LNCAP (cell line): ENCODE data around the gene REPIN1.

ENCODE experiments used
- TF ChIP-seq, protein P1 (sequence below): fragments of 450-650 bp; IDR thresholded peaks from 2 replicates; pipeline ENCODE4 v1.5.1; 2017; ENCODE audit warnings: mild to moderate bottlenecking

Gene REPIN1

DNA sequence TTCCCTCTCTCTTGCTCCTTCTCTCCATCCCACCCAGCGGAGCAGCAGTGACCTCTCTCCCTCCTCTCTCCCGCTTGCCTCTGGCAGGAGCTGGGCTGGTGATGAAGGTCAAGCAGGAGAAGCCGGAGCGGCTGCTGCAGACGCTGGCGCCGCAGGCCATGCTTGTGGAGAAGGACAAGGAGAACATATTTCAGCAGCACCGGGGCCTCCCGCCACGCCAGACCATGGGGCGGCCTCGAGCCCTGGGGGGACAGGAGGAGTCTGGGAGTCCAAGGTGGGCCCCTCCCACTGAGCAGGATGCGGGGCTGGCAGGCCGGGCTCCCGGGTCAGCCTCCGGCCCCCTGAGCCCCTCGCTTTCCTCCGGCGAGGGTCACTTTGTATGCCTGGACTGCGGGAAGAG, 27.8 kb downstream of the REPIN1 start:
- TF ChIP-seq, protein P1, sequence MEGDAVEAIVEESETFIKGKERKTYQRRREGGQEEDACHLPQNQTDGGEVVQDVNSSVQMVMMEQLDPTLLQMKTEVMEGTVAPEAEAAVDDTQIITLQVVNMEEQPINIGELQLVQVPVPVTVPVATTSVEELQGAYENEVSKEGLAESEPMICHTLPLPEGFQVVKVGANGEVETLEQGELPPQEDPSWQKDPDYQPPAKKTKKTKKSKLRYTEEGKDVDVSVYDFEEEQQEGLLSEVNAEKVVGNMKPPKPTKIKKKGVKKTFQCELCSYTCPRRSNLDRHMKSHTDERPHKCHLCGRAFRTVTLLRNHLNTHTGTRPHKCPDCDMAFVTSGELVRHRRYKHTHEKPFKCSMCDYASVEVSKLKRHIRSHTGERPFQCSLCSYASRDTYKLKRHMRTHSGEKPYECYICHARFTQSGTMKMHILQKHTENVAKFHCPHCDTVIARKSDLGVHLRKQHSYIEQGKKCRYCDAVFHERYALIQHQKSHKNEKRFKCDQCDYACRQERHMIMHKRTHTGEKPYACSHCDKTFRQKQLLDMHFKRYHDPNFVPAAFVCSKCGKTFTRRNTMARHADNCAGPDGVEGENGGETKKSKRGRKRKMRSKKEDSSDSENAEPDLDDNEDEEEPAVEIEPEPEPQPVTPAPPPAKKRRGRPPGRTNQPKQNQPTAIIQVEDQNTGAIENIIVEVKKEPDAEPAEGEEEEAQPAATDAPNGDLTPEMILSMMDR, result no peak

DNA sequence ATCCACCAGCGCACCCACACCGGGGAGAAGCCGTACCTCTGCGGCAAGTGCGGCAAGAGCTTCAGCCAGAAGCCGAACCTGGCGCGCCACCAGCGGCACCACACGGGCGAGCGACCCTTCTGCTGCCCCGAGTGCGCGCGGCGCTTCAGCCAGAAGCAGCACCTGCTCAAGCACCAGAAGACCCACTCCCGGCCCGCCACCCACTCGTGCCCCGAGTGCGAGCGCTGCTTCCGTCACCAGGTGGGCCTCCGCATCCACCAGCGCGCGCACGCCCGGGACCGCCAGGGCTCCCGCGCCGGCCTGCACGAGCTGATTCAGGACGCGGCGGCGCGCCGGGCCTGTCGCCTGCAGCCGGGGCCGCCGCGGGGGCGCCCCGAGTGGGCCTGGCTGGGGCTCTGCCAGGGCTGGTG, 28.2 kb downstream of the REPIN1 start:
- TF ChIP-seq, protein P1, result no peak

DNA sequence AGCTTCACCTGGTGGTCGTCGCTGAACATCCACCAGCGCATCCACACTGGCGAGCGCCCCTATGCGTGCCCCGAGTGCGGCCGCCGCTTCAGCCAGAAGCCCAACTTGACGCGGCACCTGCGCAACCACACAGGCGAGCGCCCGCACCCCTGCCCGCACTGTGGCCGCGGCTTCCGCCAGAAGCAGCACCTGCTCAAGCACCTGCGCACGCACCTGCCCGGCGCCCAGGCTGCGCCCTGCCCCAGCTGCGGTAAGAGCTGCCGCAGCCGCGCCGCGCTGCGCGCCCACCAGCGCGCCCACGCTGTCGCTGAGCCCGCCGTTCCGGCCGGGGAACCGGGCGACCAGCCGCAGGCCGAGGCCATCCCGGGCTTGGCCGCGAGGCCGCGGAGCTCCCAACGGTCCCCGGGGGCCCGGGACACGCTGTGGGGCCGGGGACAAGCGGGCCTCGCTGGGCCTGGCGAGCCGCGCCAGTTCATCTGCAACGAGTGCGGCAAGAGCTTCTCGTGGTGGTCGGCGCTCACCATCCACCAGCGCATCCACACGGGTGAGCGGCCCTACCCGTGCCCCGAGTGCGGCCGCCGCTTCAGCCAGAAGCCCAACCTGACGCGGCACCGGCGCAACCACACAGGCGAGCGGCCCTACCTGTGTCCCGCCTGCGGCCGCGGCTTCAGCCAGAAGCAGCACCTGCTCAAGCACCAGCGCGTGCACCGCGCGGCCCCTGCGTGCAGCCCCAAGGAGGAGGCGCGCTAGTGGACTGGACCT, 28.9 kb downstream of the REPIN1 start:
- TF ChIP-seq, protein P1, result no peak

DNA sequence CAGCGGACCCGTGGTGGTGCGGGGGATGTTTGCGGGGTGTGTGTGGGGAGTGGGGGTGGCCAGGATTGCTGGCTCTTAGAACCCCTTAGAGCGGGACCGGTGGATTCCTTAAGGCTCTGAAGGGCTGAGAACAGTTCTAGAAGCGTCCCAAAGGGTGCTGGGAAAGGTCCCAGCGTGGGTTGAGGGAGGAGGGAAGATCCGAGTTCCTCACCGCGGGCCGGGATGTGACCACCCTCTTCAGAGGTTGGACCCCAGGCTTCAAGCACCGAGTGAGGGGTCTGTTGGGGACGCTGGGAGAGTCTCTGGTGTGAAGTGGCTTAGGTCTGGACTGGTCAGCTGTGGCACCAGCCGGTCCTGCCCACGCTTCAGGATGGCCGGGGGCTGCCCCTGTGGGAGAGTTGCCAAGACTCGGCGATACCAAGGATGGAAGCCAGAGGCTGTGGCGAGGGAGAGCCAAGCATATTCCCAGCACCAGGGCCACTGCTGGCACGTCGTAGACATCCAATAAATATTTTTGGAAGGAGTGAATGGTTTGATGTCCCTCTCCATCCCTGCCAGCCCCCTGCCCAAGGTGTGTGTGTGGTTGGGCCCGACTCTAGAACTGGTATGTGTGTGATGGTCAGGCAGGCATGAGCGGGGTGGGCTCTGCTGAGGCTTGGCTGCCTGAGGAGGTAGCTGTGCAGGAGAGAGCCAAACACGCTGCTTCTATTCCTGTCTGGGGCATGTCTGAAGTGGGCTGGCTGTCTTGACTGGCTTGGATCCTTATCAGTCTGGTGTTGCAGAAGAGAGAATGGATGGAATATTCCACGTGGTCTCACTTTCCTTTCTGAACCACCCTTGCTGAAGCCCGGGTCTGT, 29.7 kb downstream of the REPIN1 start:
- TF ChIP-seq, protein P1, result no peak

DNA sequence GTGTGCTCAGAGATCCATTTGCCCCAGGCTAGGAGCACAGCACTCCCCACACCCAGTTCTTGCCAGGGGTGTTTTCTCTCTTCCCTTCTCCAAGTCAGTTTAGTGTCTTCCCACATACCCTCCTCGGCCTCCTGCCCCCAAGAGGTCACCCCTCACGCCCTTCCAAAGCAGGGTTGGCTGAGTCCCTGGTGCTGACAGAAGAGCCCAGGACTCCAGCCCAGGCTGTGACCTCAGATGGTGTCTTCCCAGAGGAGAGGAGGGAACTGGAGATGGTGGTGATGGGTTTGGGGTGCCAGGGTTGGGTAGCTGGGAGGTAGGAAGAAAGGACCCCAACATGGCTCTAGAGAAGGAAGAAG, 30.3 kb downstream of the REPIN1 start:
- TF ChIP-seq, protein P1, result no peak

DNA sequence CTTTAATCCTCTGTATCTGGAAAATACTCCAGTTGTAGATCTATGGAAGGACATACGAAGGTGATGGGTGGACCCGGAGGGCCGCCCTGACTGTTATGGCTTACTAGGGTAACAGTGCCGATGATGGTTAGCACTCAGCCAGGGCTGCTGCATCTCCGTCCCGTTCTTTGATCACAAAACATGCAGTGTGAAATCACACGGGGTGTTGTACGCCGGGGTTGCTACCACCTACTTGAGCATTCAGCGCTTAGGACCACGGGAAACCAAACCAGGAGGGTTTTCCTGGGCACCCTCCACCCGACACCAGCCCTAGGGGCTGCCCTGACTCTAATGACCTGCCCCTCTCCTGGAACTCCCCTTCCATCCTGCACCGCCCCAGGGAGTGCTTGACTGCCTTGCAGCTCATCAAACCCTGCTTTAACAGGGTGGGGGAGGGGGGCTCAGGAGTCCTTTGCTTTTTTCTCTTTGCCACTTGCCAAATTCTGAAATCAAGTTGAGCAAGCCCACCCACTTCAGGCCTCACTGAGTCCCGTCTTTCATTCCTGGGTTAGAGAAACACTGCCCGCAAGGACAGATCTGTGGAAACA, 30.9 kb downstream of the REPIN1 start:
- TF ChIP-seq, protein P1, result no peak

DNA sequence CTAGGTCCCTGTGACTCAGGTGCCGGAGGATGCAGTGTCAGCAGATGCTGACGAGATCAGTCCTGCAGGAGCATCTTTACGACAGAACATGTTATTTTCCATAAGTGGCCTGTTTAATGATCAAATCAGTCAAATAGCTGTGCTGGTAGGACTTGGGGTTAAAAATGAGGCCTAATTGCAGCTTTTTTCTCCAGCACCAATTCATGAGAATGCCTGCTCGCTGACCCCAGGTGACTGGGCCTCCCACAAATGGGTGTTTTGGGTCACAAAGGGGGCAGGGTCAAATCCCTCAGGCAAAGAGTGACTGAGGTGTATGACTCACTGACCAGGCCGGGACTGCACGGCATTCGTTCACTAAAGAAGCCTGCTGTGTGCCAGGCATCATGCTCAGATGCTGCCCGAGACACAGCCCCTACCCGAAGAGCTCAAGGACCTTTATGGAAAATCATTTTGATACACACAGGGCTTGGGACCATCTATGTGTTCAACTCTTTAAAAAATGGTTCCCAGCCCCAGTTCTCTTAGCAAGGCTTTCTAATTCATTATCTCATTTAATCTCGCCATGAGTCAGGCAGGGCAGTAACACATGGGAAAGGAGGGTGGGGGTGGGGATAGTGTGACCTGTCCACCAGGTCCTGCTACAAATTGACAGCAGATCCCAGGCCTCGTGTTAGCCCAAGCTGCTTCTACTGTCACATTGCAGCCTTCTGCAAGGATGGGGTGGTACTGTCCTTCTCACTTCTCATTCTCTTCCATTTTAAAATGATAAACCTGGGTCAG, 31.6 kb downstream of the REPIN1 start:
- TF ChIP-seq, protein P1, result no peak
